ENCODE results near the gene TRIO.

GRCh38 chr5:14266686-14267085, 123.5 kb downstream of the TRIO start:
- TF ChIP-seq POLR2A (IDR thresholded peaks at IDR 0.05) (no peak), EP300 (IDR thresholded peaks at IDR 0.05; ENCODE audit: low read depth) (no peak), POLR2AphosphoS5 (IDR thresholded peaks at IDR 0.05) (no peak)
- TF ChIP-seq, protein P1, sequence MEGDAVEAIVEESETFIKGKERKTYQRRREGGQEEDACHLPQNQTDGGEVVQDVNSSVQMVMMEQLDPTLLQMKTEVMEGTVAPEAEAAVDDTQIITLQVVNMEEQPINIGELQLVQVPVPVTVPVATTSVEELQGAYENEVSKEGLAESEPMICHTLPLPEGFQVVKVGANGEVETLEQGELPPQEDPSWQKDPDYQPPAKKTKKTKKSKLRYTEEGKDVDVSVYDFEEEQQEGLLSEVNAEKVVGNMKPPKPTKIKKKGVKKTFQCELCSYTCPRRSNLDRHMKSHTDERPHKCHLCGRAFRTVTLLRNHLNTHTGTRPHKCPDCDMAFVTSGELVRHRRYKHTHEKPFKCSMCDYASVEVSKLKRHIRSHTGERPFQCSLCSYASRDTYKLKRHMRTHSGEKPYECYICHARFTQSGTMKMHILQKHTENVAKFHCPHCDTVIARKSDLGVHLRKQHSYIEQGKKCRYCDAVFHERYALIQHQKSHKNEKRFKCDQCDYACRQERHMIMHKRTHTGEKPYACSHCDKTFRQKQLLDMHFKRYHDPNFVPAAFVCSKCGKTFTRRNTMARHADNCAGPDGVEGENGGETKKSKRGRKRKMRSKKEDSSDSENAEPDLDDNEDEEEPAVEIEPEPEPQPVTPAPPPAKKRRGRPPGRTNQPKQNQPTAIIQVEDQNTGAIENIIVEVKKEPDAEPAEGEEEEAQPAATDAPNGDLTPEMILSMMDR (IDR thresholded peaks at IDR 0.05), result no peak

Measured in transverse colon (tissue), 4 donors.